NOMO-1 treated with DMSO at 0.1 percent for 48 hours (cell line): Measurements from ENCODE around the gene ENTPD8.

Source experiments
- DNase-seq: peaks from one replicate; lab custom pipeline; 2025; ENCODE audit not compliant: unreplicated experiment; lab: John Stamatoyannopoulos, UW

ENTPD8 gene

DNA sequence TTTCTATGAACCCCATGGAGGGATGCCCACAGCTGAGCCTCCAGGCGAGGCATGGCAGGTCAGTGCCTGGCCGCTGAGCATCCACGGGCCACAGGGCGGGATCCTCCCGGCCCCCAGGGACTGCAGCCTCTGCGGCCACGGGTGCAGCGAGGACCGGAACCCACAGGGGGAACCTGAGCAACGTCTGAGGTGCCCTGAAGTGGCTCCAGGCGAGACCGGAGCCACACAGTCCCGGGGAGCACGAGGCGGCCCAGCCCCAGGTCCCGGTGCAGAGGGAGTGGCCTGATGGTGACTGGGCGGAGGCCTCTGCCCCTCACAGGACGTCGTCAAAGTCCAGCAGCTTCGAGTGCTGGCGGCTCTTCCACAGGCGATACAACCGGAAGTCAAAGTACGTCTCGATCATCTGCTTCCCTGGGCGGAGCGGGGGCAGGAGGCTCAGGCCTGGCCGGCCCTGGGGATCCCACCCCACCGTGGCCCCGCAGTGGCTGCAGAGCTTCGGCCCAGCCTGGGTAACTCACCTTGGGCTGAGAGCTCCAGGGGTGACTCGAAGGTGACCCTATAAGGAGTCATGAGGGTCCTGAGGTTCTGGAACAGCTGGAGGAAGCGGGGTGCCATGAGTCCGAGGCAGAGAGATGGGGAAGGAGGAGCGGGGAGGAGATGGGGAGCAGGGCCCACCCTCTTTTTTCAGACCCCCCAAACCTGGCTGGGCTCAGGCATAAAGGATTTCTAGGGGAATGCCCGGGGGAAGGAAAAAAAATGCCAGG is 8.1 kb upstream of the ENTPD8 start:
- DNase-seq, result no peak

DNA sequence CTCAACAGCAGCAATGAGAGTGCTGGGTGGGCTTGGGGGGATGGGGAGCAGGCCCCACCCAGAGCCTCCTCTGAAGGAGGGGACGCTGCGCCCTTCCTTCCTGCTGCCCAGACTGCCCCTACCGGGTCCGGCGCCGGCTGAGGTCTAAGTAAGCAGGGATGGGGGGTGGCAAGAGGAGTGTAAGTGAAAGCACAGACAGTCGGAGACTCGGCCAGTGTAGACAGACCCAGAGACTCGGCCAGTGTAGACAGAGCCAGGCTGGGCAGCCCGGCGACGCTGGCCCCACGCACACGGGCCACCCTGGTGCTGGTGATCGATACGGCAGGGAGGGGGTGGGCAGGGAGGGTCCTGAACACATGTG is 7.4 kb upstream of the ENTPD8 start:
- no peak for DNase-seq

DNA sequence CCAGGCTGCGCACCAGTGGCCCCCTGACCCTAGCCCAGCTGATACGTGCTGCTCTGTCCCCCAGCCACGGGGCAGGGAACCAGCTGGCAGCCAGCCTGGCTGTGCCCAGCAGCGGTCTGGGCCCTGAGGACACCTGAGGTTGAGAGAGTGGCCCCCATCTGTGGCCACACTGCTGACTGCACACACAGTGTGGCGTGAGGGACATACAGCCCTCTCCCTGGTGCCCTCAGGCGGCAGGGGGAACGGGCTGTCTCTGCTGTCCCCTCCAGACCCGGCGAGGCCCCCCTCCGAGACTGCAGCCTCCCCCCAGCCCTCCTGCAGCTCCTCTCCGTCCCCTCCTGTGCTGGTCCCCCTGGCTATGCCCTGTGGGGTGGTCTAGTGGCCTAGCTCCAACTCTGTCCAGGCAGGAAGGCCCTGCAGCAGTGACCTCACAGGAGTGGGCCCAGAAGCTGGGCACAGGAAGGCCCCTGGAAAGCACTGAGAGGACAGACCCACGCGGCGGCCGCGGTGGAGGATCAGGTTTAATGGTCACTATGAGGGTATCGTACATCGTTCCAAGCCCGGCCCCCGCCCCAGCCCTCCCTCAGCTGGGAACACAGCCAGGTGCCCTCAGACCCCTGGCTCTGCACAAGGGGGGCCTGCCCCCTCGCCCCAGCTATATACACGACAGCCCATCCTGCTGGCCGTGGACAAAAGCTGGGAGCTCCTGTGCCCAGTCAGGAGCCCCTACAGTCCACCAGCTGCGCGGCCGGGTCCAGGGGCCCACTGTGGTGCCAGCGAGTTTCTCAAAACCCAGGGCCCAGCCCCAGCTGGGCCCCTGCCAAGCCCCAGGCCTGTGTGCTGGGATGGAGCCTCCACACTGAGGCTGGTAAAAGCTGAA is 6.8 kb upstream of the ENTPD8 start:
- no peak for DNase-seq

DNA sequence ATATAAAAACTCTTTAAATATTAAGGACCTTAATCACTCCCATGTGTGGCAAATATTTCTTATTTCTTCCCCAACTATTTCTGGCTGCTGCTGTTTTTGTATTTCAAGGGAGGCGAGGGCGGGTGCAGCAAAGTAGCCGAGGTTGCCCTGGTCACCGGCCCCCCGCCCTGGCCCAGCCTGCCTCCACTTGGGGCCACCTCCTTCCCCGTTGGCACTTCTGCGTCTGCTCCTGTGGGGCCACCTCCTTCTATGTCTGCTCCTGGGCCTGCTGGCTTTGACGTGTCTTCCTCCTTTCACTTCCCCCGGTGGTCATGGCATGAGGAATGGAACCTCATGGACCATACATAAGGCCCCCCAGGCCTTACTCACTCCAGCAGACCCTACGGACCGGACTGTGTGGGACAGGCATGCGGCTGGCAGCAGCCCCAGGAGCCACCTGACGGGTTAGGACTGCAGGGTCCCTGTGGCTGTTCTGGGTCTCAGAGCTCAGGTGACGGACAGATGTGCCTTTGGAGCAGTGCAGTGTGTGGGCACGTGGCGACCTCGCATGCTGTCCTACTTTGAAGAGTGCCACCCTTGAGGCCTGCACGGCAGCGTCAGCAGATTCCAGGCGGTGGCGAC is 5.8 kb upstream of the ENTPD8 start:
- DNase-seq, result peak; percentile 85

DNA sequence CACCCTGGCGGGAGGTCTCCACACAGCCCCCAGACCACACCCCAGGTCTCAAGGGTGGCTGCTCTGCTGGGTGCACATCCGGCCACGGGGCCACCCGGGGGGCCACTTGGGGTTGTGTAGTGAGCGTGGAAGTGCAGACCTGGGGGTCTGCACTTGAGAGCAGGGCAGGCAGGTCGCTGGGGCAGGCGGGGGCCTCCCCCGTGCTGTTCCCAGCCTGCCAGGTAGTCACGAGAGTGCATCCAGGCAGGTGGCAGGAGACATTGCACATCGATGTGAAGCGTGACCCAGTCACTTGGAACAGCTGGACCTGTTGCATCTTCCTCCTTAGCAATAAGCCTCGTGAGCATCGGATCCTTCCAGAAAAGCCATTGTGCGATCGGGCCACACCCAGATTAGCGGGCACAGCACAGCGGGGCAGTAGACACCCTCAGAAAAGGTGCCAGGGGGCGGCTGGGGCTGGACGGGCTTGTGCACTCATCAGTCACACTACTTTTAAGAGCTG is 4.8 kb upstream of the ENTPD8 start:
- DNase-seq, result no peak

DNA sequence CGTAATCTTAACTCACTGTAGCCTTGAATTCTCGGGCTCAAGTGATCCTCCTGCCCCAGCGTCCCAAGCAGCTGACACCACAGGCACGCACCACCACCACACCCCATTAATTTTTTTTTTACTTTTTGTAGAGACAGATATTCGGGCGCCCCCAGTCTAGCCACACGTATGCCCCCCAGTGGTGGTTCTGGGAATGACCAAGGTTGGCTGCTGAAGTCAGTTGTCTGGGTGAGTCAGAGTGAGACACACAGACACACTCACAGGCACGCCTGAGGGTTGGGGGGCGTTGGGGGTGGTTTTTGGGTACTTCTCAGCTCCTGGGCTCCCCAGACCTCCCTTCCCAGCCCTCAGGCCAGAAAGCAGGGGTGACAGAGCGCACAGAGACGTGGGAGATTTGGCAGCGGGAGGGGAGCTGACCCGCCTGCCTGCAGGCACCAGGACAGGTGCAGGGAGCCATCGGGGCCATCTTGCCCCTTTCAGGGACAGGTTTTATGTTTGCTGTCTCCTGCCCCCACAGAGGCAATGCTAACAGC is 4.2 kb upstream of the ENTPD8 start:
- DNase-seq, result peak; percentile 77

DNA sequence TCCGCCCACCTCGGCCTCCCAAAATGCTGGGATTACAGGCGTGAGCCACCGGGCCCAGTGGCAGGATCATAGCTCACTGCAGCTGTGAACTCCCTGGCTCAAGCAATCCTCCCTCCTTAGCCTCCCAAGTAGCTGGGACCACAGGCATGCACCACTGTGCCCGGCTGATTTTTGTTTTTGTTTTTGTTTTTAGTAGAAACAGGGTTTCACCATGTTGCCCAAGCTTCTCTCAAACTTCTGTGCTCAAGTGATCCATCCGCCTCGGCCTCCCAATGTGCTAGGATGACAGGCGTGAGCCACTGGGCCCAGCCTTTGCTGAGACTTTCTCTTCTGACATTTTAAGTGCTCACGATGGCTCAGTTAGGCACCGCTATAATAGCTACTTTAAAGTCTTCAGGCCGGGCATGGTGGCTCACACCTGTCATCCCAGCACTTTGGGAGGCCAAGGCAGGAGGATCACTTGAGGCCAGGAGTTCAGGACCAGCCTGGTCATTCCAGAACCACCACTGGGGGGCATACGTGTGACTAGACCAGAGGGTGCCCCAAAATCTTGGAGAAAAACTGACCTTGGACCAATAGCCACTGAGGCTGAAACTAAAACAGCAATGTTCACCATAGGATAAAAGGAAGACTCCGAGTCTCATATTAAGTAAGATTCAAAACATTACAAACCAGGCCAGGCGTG is 3.1 kb upstream of the ENTPD8 start:
- no peak for DNase-seq

DNA sequence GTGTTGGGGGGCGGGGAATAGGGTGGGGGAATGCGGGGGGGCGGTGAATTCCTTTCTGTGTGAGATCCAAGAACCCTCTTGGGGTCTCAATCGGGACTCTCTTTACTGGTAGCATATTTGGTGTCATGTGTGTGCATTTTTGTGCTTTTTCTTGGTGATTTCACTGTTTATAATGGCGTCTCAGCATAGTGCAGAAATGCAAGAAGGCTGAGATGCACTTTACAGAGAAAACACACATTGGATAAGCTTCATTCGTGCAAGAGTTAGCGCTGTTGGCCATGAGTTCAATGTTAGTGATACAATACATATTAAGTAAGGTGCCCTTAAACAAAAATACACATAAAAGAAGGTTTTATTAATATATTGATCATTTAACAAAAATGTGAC is 771 bp upstream of the ENTPD8 start:
- no peak for DNase-seq

DNA sequence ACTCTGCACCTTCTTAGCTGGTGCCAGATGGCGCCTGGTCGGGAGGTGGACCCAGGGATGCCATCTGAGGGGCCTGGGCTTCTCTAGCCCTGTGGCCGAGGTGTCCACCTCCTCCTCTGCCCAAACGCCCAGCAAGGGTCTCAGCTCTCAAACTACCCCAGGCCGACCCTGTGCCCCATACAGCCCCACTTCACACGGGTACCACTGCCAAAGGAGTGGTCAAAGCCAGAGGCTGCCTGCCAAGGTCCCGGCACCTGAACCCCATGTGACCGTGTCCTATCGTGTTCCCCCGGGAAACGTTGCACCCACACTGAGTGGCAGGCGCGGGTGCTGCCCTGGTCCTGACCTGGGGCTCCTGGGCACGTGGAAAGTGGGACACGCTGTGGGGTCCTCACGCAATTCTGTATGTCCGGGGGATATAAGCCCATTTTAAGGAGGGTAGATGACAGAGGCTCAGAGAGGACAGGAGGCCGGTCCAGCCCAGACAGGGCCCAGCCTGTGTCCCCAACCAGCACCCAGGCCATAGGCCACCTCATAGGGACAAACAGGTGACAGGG is 1.9 kb downstream of the ENTPD8 start:
- DNase-seq, result no peak

DNA sequence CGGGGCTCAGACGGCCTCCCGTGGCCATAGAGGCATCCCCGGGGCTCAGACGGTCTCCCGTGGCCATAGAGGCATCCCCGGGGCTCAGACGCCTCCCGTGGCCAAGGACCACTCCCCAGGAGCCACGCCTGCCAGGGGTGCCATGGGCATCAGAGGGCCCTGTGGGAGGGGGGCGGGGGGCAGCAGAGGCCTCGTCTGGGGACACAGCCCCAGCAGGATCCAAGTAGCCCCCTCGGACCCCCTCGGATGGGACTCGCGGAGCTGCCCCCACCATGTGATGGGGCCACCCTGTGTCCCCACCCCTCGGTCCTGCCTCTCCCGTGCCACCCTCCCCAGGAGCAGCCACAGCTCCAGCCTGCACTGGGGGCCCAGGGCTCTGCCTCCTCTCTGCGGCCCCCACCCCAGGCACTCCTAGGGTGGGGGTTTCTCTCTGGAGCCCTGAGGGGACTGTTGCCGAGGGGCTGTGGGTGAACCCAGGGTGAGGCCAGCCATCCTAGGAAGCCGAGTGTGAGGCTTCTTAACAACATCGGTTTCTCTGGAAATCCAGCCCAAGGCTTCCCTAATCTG is 2.5 kb downstream of the ENTPD8 start:
- no peak for DNase-seq

DNA sequence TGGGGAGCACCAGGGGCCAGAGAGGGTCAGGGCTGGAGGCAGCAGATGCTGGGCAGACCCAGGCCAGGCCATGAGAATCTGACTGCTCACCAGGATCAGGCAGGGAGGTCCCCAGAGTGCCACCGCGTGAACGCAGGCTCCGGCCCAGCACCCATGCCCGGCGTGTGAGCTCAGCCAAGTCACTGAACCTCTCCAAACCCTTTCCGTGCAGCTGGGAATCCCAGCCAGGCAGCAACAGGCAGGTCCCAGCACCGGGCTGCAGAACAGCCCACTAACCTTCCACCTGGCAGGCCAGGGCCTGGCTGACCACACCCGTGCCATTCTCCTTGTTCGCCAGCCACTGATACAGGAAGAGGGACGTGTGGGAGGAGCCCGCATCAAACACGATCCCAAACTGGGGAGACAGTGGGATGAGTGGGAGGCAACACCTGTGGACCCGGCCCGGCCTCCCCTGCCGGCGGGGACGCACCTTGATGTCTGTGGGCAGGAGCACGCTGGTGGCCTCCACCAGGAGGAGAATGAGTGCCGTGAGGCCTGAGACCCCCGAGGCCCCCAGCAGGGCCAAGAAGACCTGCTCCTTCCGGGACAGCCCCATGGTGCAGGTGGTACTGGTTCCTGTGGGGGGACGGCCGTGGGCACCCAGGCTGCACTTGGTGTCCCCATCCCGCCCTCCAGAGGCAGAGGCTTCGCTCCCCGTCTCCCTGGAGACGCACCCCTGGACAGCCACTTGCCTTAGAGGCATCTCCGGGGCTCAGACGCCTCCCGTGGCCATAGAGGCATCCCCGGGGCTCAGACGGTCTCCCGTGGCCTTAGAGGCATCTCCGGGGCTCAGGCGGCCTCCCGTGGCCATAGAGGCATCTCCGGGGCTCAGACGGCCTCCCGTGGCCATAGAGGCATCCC is 3.2 kb downstream of the ENTPD8 start:
- DNase-seq, result no peak

DNA sequence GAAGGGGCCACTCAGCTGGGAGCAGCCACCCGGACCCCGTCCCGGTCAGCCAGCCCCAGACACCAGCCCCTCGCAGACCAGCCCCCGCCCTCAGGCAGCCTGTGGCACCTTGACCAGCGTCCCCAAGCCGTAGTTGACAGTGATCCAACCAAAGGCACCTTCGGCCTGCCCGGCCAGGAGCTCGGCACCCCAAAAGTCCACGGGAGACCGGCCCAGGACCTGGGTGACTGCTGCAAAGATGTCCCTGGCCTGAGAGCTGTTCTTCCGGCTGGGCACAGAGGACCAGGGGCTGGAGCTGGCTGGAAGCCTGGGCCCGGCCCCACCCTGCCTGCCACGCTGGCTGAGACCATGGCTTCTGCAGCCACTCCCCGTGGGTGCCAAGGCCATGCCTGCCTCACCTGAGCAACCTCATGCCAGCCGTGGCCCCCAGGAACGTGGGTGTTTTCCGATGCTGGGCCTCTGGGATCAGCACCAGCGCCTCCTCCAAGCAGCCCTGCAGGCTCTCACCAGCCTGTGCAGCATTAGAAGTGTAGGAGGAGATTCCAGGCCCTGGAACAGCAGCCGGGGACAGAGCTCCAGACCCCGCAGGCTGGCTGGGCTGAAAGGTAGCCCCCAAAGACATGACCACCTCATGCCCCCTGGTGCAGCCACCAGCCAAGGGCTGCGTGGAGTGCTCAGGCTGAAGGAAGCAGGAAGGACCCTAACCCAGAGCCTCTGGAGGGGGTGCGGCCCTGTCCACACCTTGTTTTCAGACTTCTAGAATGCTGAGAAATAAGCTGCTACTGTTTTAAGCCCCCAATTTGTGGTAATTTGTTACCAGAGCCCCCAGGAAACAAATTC is 4.2 kb downstream of the ENTPD8 start:
- DNase-seq, result no peak

DNA sequence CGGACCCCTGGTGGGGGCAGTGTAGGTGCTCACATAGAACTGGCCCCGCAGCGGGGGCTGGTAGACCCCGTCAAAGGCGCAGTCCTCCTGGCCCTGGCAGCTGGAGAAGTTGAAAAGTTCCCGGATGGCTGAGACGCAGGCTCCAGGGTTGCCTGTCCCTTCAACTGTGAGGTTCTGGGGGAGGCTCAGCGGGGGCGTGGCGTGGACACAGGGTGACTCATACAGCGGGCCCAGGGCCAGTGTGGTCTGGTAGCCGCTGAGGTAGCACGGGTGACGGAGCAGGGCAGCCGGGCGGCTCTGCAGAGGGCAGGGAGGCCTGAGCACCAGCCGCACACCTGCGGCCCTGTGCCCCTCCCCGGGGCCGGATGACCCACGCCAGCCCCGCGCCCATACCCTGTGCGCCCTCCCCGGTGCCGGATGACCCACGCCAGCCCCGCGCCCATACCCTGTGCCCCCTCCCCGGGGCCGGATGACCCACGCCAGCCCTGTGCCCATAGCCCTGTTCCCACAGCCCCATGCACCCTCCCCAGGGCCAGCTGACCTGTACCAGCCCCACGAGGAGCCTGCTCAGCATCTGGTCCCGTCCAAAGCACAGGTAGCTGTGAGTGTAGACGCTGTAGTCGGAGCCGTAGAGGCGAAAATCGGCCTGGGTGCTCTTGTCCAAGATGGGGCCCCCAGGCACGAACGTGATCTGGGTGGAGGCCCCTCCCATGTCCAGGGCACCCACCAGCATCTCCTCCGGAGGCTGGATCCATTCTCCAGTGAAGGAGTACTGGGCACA is 5.0 kb downstream of the ENTPD8 start:
- DNase-seq, result peak; percentile 75

DNA sequence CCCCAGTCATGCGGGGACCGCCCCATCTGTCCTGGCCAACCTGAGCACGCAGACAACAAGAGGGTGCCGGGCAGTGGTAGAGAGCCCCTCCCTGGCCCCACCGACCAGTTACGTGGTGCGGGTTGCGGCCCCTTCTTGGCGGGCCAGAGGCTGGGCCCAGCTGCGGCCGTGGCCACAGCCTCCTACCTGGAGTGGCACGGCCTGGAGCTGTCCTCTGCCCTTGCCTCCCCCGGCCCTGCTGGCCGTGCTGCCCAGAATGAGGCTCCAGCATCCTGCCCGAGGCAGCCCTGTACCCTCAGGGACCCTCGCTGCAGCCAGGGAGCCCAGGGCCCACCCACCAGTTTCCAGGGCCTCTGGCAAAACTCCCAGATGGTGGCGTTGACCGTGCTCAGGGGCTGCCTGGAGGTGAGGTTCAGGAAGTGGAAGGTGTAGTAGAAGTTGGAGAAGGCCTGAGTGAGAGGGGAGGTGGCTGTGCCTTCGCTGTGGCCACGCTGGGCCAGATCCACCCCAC is 5.7 kb downstream of the ENTPD8 start:
- no peak for DNase-seq

DNA sequence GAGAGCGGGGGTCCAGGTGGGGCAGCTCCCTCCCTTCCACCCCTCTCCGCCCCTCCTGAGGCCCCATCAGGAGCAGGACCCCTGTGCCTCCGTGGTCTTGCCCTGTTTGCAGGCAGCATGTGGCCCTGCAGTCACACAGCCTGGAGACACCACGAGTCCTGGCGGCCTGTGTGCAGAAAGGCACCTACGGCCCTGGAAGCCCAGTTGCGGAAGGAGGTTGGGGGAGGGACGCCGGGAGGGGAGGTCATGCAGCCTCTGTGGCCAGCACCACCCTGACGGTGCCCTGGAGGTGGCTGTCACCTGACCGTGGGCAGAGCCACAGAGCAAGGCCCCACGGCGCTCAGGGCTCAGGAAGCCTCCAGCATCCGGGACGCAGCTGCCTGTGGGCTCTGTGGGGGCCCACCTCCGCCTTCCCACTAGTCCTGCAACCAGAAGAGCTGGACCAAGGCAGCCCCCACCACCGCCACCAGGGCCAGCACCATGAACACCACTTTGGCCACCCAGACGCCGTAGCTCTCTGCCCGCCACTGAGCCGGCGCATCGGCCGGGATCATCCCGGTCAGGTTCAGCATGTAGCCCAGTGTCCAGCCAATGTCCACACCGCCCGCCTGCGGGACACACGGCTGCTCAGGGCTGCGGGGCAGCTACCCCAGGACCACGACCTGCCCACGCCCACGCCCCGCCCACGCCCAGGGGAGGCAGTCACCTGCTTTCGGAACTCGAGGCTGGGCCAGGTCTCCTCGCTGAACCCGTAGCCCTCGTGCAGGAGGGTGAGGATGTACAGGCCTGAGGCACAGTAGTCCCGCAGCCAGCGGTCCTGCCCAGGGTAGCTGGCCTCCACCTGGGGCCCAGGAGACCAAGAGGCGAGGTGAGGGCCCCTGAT is 6.4 kb downstream of the ENTPD8 start:
- DNase-seq, result no peak

DNA sequence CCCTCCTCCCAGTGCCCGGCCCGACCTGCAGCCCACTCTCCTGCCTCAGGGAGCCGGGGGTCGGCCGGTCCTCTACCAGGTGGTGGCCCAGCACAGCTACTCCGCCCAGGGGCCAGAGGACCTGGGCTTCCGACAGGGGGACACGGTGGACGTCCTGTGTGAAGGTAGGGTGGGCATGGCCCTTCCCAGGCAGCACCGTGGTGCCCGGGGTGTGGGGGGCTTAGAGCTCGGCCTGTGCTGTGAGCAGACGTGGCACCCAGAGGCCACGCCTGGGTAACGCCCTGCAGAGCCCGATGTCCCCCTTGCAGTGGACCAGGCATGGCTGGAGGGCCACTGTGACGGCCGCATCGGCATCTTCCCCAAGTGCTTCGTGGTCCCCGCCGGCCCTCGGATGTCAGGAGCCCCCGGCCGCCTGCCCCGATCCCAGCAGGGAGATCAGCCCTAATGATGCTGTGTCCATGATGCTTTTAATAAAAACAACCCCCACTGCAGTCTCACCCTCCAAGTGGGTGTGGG is 7.2 kb downstream of the ENTPD8 start:
- no peak for DNase-seq
